LNCaP clone FGC (cell line): ENCODE results near the gene PPL.

Experiments used
- DNase-seq: peaks from one replicate; pipeline ENCODE4 v3.0.0-alpha.2; 2011; ENCODE audit warnings: low read depth
- H3K4me3 ChIP-seq: 2 replicates; pipeline ENCODE4 v1.5.1; 2011; ENCODE audit warnings: mild to moderate bottlenecking, low read depth, low read length, control low read depth
- CTCF ChIP-seq: IDR thresholded peaks from 2 replicates; pipeline ENCODE4 v1.5.1; 2012; ENCODE audit warnings: mild to moderate bottlenecking; ENCODE audit not compliant: control insufficient read depth, insufficient read depth; ENCODE audit errors: extremely low read depth

The PPL gene

GRCh38 chr16:4855371-4855770 lies 81.6 kb downstream of the PPL start:
- TF ChIP-seq CTCF, result no peak

GRCh38 chr16:4852221-4852872 lies 84.6 kb downstream of the PPL start:
- H3K4me3 ChIP-seq, result no peak overlapping the region
- DNase-seq, result no peak
- TF ChIP-seq CTCF, result no peak

More at GRCh38 chr16:4855371-4855770, 81.6 kb downstream of the PPL start:
- no peak overlapping the region for H3K4me3 ChIP-seq
- DNase-seq, result no peak

GRCh38 chr16:4850211-4850610 lies 86.7 kb downstream of the PPL start:
- DNase-seq, result no peak
- TF ChIP-seq CTCF, result no peak
- no peak overlapping the region for H3K4me3 ChIP-seq

GRCh38 chr16:4847774-4848587 lies 89.0 kb downstream of the PPL start:
- TF ChIP-seq CTCF, result no peak

GRCh38 chr16:4846901-4847773 lies 89.8 kb downstream of the PPL start, which contains the start of the genes GLYR1 and UBN1:
Gene GLYR1 (minus strand): TSS chr16:4847288. CDS start chr16:4847265, 23 bp downstream.
Gene UBN1 (plus strand): TSS chr16:4847481. CDS start chr16:4852918, 5,437 bp downstream.
- peak; percentile 83 for DNase-seq
- H3K4me3 ChIP-seq, result peak within 1 kb of the TSS; percentile 95
- no peak for TF ChIP-seq CTCF

More at GRCh38 chr16:4847774-4848587, 89.0 kb downstream of the PPL start:
- H3K4me3 ChIP-seq, result peak overlapping the region; percentile 95
- no peak for DNase-seq

- no peak for DNase-seq
- peak overlapping the region; percentile 95 for H3K4me3 ChIP-seq
- no peak for TF ChIP-seq CTCF
Measured at GRCh38 chr16:4846503-4846900, 90.4 kb downstream of the PPL start.
